Natural killer cell (primary cell): ENCODE results near the gene RPIA. TPM values are rescaled to one million over a fixed set of nuclear protein-coding genes. Genes with fewer than 3 reads are reported as not detected.
"Not testable (repeated sequence)": the region's sequence is repeated elsewhere in the genome, so short reads cannot be mapped to it uniquely, and the experiment has no call there.

Source experiments
- ATAC-seq, 3 donors: fragments of 150-1000 bp in 2 of 3; fragments of 200-7000 bp in 1 of 3; cut with Tn5 transposase; 1 replicate in 1 of 3; 2 replicates in 2 of 3; pipeline ENCODE4 v1.10.0; 2021; ENCODE audit warnings: mild to moderate bottlenecking in 2 of 3, moderate library complexity in 2 of 3
- DNase-seq, 2 donors: peaks; one replicate each; pipeline versions ENCODE4 v3.0.0 to v3.0.0-alpha.2; 2013 to 2021; ENCODE audit warnings: mixed read lengths in 1 of 2
- H3K27ac ChIP-seq: one replicate; pipeline ENCODE4 v1.5.1; 2013; ENCODE audit warnings: mild to moderate bottlenecking, low read length
- H3K27me3 ChIP-seq: one replicate; pipeline ENCODE4 v1.6.1; 2013; ENCODE audit warnings: low read length; ENCODE audit not compliant: control insufficient read depth, insufficient read depth
- H3K36me3 ChIP-seq: one replicate; pipeline ENCODE4 v1.6.1; 2013; ENCODE audit warnings: low read length; ENCODE audit not compliant: control insufficient read depth, insufficient read depth
- H3K4me1 ChIP-seq: one replicate; pipeline ENCODE4 v1.6.1; 2013; ENCODE audit warnings: low read length; ENCODE audit not compliant: control insufficient read depth, insufficient read depth
- H3K4me3 ChIP-seq: one replicate; pipeline ENCODE4 v1.5.1; 2013; ENCODE audit warnings: low read length
- H3K9me3 ChIP-seq: one replicate; pipeline ENCODE4 v1.6.1; 2013; ENCODE audit warnings: low read length; ENCODE audit not compliant: control insufficient read depth, insufficient read depth
- H3K27ac Mint-ChIP-seq, 2 donors: one replicate each; pipeline ENCODE4 v1.8.0; 2022; ENCODE audit warnings: mild to moderate bottlenecking in 2 of 2, mixed read lengths in 2 of 2, moderate library complexity in 1 of 2
- H3K27me3 Mint-ChIP-seq, 2 donors: one replicate each; pipeline ENCODE4 v1.8.0; 2022; ENCODE audit warnings: low read depth in 2 of 2, mixed read lengths in 2 of 2
- H3K36me3 Mint-ChIP-seq: one replicate; pipeline ENCODE4 v1.8.0; 2022; ENCODE audit warnings: mixed read lengths
- H3K4me1 Mint-ChIP-seq, 2 donors: one replicate each; pipeline ENCODE4 v1.8.0; 2022; ENCODE audit warnings: mixed read lengths in 2 of 2
- H3K4me3 Mint-ChIP-seq: one replicate; pipeline ENCODE4 v1.8.0; 2022; ENCODE audit warnings: mild to moderate bottlenecking, moderate library complexity, mixed read lengths
- H3K9me3 Mint-ChIP-seq, 2 donors: one replicate each; pipeline ENCODE4 v1.8.0; 2022; ENCODE audit warnings: mixed read lengths in 2 of 2
- CTCF ChIP-seq: fragments of 200-600 bp; IDR thresholded peaks from one replicate; pipeline ENCODE4 v1.8.0; 2022; ENCODE audit warnings: antibody characterized with exemption
- WGBS: methylation state at CpG from one replicate; pipeline ENCODE4 v1.1.7; 2013; ENCODE audit warnings: missing lambda C conversion rate; ENCODE audit not compliant: insufficient coverage; 5-methylcytosine and 5-hydroxymethylcytosine counted together
- intact Hi-C: fragments of 100-400 bp; cut with micrococcal nuclease; formaldehyde crosslinking; loops from one replicate; pipeline ENCODE4 v1.14.2; 2022
- total RNA-seq, 4 donors: library from RNA; stranded (reverse); fragments of 120-200 nt in 1 of 4; gene quantifications; one replicate each; pipeline versions ENCODE4 v1.2.3 to v1.2.4, GENCODE V29; 2013 to 2022

The RPIA gene
- 10 to 100 TPM; 21.4 to 24.1 (median 22.4) TPM for total RNA-seq
- 19.9 TPM for total RNA-seq (2013)

GRCh38 chr2:88691339-88692183 is at the start of gene RPIA:
RPIA (plus strand) TSS chr2:88691673; CDS start chr2:88691699, 26 bp downstream.
- H3K9me3 ChIP-seq = no peaks in the 10 kb centered on the region
- H3K4me3 ChIP-seq = peak within 1 kb of the TSS; percentile 53
- H3K36me3 ChIP-seq = no peaks in the 10 kb centered on the region
- peak within 1 kb of the TSS; percentile 67 for H3K27ac ChIP-seq
- H3K4me1 ChIP-seq = peaks cover 16% of the 10 kb centered on the region
- H3K4me1 Mint-ChIP-seq = peaks cover 51 to 53% of the 10 kb centered on the region in 2 donors
- peak; percentile 94 to 99 (median 95) for ATAC-seq
- DNase-seq = peak; percentile 96 to 99
- WGBS = 0% methylated on average over 69 of the region's 71 CpGs
- intact Hi-C loops = loop anchor here (2.0 kb wide), 1 partner anchor 65 kb away; the partner anchor contains the start of gene EIF2AK3
- H3K9me3 Mint-ChIP-seq = no peaks in the 10 kb centered on the region
- peak; percentile 43 for TF ChIP-seq CTCF
- H3K27ac Mint-ChIP-seq = peak within 1 kb of the TSS; percentile 89 to 95
- peak within 1 kb of the TSS; percentile 98 for H3K4me3 Mint-ChIP-seq
- no peaks in the 10 kb centered on the region for H3K27me3 Mint-ChIP-seq
- no peaks in the 10 kb centered on the region for H3K36me3 Mint-ChIP-seq
- no peaks in the 10 kb centered on the region for H3K27me3 ChIP-seq

GRCh38 chr2:88642278-88642677 is 49.2 kb upstream of the RPIA start:
- Mint-ChIP-seq H3K4me1 (peaks cover 40 to 43% of the 10 kb centered on the region in 2 donors), H3K4me3 (no peak overlapping the region), H3K27me3 (no peaks in the 10 kb centered on the region), H3K27ac (no peak overlapping the region), H3K36me3 (peaks cover 7% of the 10 kb centered on the region), H3K9me3 (peaks cover 0 to 7% of the 10 kb centered on the region in 2 donors)
- intact Hi-C loops = no loop called here
- Histone ChIP-seq H3K27ac (no peak overlapping the region), H3K9me3 (peaks cover 7% of the 10 kb centered on the region), H3K36me3 (no peaks in the 10 kb centered on the region), H3K4me1 (peaks cover 13% of the 10 kb centered on the region), H3K4me3 (no peak overlapping the region), H3K27me3 (no peaks in the 10 kb centered on the region)
- TF ChIP-seq CTCF = no peak
- DNase-seq (no peak), ATAC-seq (no peak)
- 84% methylated on average over 2 of the region's 3 CpGs for WGBS

GRCh38 chr2:88645291-88645882 is 46.1 kb upstream of the RPIA start:
- H3K9me3 Mint-ChIP-seq, H3K4me3 ChIP-seq, H3K27me3 ChIP-seq, ATAC-seq, H3K36me3 Mint-ChIP-seq, H3K4me3 Mint-ChIP-seq, H3K27me3 Mint-ChIP-seq, H3K27ac Mint-ChIP-seq, intact Hi-C loops, DNase-seq, H3K9me3 ChIP-seq, H3K36me3 ChIP-seq, H3K27ac ChIP-seq: not testable (repeated sequence)
- 46% methylated on average over 2 of the region's 2 CpGs for WGBS
- H3K4me1 ChIP-seq = peaks cover 10% of the 10 kb centered on the region
- peaks cover 10 to 14% of the 10 kb centered on the region in 2 donors for H3K4me1 Mint-ChIP-seq

GRCh38 chr2:88651646-88652045 is 39.8 kb upstream of the RPIA start:
- 90% methylated on average over 1 of the region's 1 CpG for WGBS
- Histone ChIP-seq H3K27me3 (no peaks in the 10 kb centered on the region), H3K4me1 (no peaks in the 10 kb centered on the region), H3K27ac (no peak overlapping the region), H3K4me3 (no peak overlapping the region), H3K9me3 (no peaks in the 10 kb centered on the region), H3K36me3 (no peaks in the 10 kb centered on the region)
- no peaks in the 10 kb centered on the region for H3K9me3 Mint-ChIP-seq
- no peak for TF ChIP-seq CTCF
- H3K36me3 Mint-ChIP-seq = no peaks in the 10 kb centered on the region
- no peaks in the 10 kb centered on the region for H3K4me1 Mint-ChIP-seq
- H3K27me3 Mint-ChIP-seq = no peaks in the 10 kb centered on the region
- intact Hi-C loops = no loop called here
- DNase-seq (no peak), ATAC-seq (no peak)
- no peak overlapping the region for H3K4me3 Mint-ChIP-seq
- no peak overlapping the region for H3K27ac Mint-ChIP-seq
